B cell (primary cell): ENCODE data around the gene HDAC9. TPM values are rescaled to one million over a fixed set of nuclear protein-coding genes. Genes with fewer than 3 reads are reported as not detected.

Experiments
- ATAC-seq: fragments of 200-7000 bp; cut with Tn5 transposase; one replicate; pipeline ENCODE4 v1.10.0; 2021; ENCODE audit warnings: low read depth, mild to moderate bottlenecking, moderate number of reproducible peaks, moderate library complexity
- CTCF ChIA-PET: fragments of 350-600 bp; sonication (Branson Sonifier 250); formaldehyde crosslinking; loops from one replicate; lab custom pipeline; 2021; ENCODE audit warnings: antibody characterized with exemption, inconsistent platforms; lab: Charles Lee
- POLR2A ChIA-PET: fragments of 350-600 bp; sonication (Branson Sonifier 250); formaldehyde crosslinking; loops from one replicate; lab custom pipeline; 2021; ENCODE audit warnings: antibody characterized with exemption; lab: Charles Lee
- DNase-seq: peaks from one replicate; pipeline ENCODE4 v3.0.0; 2013
- H2AFZ ChIP-seq: 2 replicates; pipeline ENCODE4 v1.6.1; 2012; ENCODE audit warnings: mild to moderate bottlenecking, low read depth, low read length; ENCODE audit not compliant: insufficient read depth, poor library complexity, severe bottlenecking
- H3K27ac ChIP-seq, 2 donors: 1 replicate in 1 of 2; 2 replicates in 1 of 2; pipeline ENCODE4 v1.5.1; 2012 to 2013; ENCODE audit warnings: low read length in 2 of 2, mild to moderate bottlenecking in 2 of 2, moderate library complexity in 1 of 2
- H3K27me3 ChIP-seq, 4 experiments: fragments of 200-600 bp in 1 of 4; sonication (generic) in 1 of 4; replicated peaks in 1 of 4; 1 replicate in 2 of 4; 2 replicates in 2 of 4; pipeline versions ENCODE4 v1.6.1 to v1.7.0; 2013 to 2016; ENCODE audit warnings: low read length in 3 of 4, mild to moderate bottlenecking in 2 of 4, mixed read lengths in 1 of 4, moderate library complexity in 1 of 4; ENCODE audit not compliant: insufficient read depth in 4 of 4, control insufficient read depth in 3 of 4; ENCODE audit errors: control extremely low read depth in 1 of 4
- H3K36me3 ChIP-seq, 2 experiments: replicated peaks in 1 of 2; 1 replicate in 1 of 2; 2 replicates in 1 of 2; pipeline versions ENCODE4 v1.6.1 to v1.7.1; 2013; ENCODE audit warnings: low read length in 1 of 2; ENCODE audit not compliant: insufficient read depth in 2 of 2, control insufficient read depth in 1 of 2; ENCODE audit errors: control extremely low read depth in 1 of 2, extremely low read depth in 1 of 2
- H3K4me1 ChIP-seq, 2 donors: fragments of 200-600 bp in 1 of 2; sonication (generic) in 1 of 2; 1 replicate in 1 of 2; 2 replicates in 1 of 2; pipeline versions ENCODE4 v1.5.1 to v1.6.1; 2013 to 2017; ENCODE audit warnings: low read length in 2 of 2; ENCODE audit not compliant: control insufficient read depth in 2 of 2, insufficient read depth in 2 of 2
- H3K4me2 ChIP-seq: replicated peaks from 2 replicates; pipeline ENCODE3; 2012; ENCODE audit warnings: mild to moderate bottlenecking, low read depth, low read length; ENCODE audit not compliant: poor library complexity, severe bottlenecking
- H3K4me3 ChIP-seq, 5 experiments: fragments of 200-600 bp in 1 of 5; sonication (generic) in 1 of 5; 1 replicate in 3 of 5; 2 replicates in 2 of 5; pipeline versions ENCODE4 v1.5.1 to v1.7.0; 2011 to 2016; ENCODE audit warnings: low read length in 4 of 5, mild to moderate bottlenecking in 4 of 5, low read depth in 2 of 5, control low read depth in 1 of 5, moderate library complexity in 1 of 5; ENCODE audit not compliant: insufficient read depth in 1 of 5; ENCODE audit errors: control extremely low read depth in 1 of 5, extremely low read depth in 1 of 5
- H3K79me2 ChIP-seq: fragments of 200-600 bp; sonication (generic); one replicate; pipeline ENCODE4 v1.6.0; 2016; ENCODE audit warnings: low read length; ENCODE audit not compliant: control insufficient read depth, insufficient read depth
- H3K9ac ChIP-seq: fragments of 200-600 bp; sonication (generic); 2 replicates; pipeline ENCODE4 v1.6.1; 2017; ENCODE audit warnings: mild to moderate bottlenecking, low read length, moderate library complexity
- H3K9me3 ChIP-seq, 3 donors: one replicate each; pipeline versions ENCODE4 v1.6.1 to v1.7.1; 2013; ENCODE audit warnings: low read length in 2 of 3; ENCODE audit not compliant: control insufficient read depth in 2 of 3, insufficient read depth in 1 of 3; ENCODE audit errors: control extremely low read depth in 1 of 3
- H4K20me1 ChIP-seq: 2 replicates; pipeline ENCODE4 v1.6.0; 2012; ENCODE audit warnings: mild to moderate bottlenecking, low read length; ENCODE audit not compliant: insufficient read depth, control insufficient read depth, poor library complexity, severe bottlenecking
- H3K27ac Mint-ChIP-seq: one replicate; pipeline ENCODE4 v1.8.0; 2021; ENCODE audit warnings: mixed read lengths
- H3K27me3 Mint-ChIP-seq: one replicate; pipeline ENCODE4 v1.8.0; 2021; ENCODE audit warnings: mixed read lengths
- H3K4me1 Mint-ChIP-seq: one replicate; pipeline ENCODE4 v1.8.0; 2021; ENCODE audit warnings: mixed read lengths
- H3K4me3 Mint-ChIP-seq: one replicate; pipeline ENCODE4 v1.8.0; 2021; ENCODE audit warnings: mixed read lengths
- H3K9me3 Mint-ChIP-seq: one replicate; pipeline ENCODE4 v1.8.0; 2022; ENCODE audit warnings: mixed read lengths; ENCODE audit not compliant: insufficient read depth
- EZH2 ChIP-seq: IDR thresholded peaks from 2 replicates; pipeline ENCODE4 v1.6.1; 2012; ENCODE audit warnings: borderline replicate concordance, low read depth, mild to moderate bottlenecking, moderate library complexity, low read length; ENCODE audit not compliant: insufficient read depth, poor library complexity, severe bottlenecking
- WGBS: methylation state at CpG from one replicate; pipeline ENCODE4 v1.1.5; 2013; ENCODE audit warnings: missing lambda C conversion rate; ENCODE audit not compliant: insufficient coverage; 5-methylcytosine and 5-hydroxymethylcytosine counted together
- intact Hi-C: fragments of 100-400 bp; cut with micrococcal nuclease; formaldehyde crosslinking; loops from one replicate; pipeline ENCODE4 v1.10.0; 2022
- polyA plus RNA-seq: library from polyadenylated mRNA; depleted of rRNA; stranded (reverse); fragments of >200 nt; gene quantifications from 2 replicates; pipeline ENCODE4 v1.2.3, GENCODE V29; 2012
- total RNA-seq, 2 donors: library from RNA; stranded (reverse); fragments of 120-200 nt in 1 of 2; gene quantifications; 1 replicate in 1 of 2; 2 replicates in 1 of 2; pipeline versions ENCODE4 v1.2.3 to v1.2.4, GENCODE V29; 2013 to 2022
- TF ChIP-seq, protein P1 (sequence below): fragments of 200-600 bp; IDR thresholded peaks from one replicate; pipeline ENCODE4 v1.8.0; 2022; ENCODE audit warnings: antibody characterized with exemption, mild to moderate bottlenecking

HDAC9 gene
- total and polyA plus RNA-seq, 2 donors (not counting 1 experiment from before 2014, with no cell fraction given) = 49.1 to 64.8 TPM

DNA sequence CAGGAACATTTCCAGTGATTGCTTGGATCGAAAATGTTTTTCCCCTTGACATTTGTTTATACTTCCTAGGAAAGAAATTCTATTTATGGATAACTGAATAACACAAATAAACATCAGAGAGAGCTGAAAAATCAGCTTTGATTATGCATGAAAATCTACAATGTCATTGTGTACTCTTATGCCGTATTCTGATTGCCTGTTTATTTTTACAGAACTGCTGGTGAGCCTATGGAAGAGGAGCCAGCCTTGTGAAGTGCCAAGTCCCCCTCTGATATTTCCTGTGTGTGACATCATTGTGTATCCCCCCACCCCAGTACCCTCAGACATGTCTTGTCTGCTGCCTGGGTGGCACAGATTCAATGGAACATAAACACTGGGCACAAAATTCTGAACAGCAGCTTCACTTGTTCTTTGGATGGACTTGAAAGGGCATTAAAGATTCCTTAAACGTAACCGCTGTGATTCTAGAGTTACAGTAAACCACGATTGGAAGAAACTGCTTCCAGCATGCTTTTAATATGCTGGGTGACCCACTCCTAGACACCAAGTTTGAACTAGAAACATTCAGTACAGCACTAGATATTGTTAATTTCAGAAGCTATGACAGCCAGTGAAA, 500.4 kb downstream of the HDAC9 start:
- H3K27me3 ChIP-seq = no peaks in the 10 kb centered on the region
- TF ChIP-seq EZH2 = no peak
- TF ChIP-seq, protein P1, sequence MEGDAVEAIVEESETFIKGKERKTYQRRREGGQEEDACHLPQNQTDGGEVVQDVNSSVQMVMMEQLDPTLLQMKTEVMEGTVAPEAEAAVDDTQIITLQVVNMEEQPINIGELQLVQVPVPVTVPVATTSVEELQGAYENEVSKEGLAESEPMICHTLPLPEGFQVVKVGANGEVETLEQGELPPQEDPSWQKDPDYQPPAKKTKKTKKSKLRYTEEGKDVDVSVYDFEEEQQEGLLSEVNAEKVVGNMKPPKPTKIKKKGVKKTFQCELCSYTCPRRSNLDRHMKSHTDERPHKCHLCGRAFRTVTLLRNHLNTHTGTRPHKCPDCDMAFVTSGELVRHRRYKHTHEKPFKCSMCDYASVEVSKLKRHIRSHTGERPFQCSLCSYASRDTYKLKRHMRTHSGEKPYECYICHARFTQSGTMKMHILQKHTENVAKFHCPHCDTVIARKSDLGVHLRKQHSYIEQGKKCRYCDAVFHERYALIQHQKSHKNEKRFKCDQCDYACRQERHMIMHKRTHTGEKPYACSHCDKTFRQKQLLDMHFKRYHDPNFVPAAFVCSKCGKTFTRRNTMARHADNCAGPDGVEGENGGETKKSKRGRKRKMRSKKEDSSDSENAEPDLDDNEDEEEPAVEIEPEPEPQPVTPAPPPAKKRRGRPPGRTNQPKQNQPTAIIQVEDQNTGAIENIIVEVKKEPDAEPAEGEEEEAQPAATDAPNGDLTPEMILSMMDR = no peak
- DNase-seq = no peak
- 86% methylated on average over 4 of the region's 5 CpGs for WGBS
- intact Hi-C loops = no loop called here
- no peaks in the 10 kb centered on the region for H3K79me2 ChIP-seq
- POLR2A ChIA-PET = no interaction called here
- H3K9me3 Mint-ChIP-seq = no peaks in the 10 kb centered on the region
- no peak overlapping the region for H3K27ac ChIP-seq
- no peaks in the 10 kb centered on the region for H3K4me1 ChIP-seq
- no peaks in the 10 kb centered on the region for H3K9me3 ChIP-seq
- peaks cover 0 to 2% of the 10 kb centered on the region in 2 experiments for H3K36me3 ChIP-seq
- no peak overlapping the region for H3K4me3 Mint-ChIP-seq
- H3K27me3 Mint-ChIP-seq = no peaks in the 10 kb centered on the region
- no peak overlapping the region for H2AFZ ChIP-seq
- no peak overlapping the region for H3K4me2 ChIP-seq
- ATAC-seq = no peak
- H3K9ac ChIP-seq = no peak overlapping the region
- CTCF ChIA-PET = no interaction called here
- H3K4me1 Mint-ChIP-seq = no peaks in the 10 kb centered on the region
- no peak overlapping the region for H3K4me3 ChIP-seq
- H3K27ac Mint-ChIP-seq = no peak overlapping the region
- no peaks in the 10 kb centered on the region for H4K20me1 ChIP-seq

DNA sequence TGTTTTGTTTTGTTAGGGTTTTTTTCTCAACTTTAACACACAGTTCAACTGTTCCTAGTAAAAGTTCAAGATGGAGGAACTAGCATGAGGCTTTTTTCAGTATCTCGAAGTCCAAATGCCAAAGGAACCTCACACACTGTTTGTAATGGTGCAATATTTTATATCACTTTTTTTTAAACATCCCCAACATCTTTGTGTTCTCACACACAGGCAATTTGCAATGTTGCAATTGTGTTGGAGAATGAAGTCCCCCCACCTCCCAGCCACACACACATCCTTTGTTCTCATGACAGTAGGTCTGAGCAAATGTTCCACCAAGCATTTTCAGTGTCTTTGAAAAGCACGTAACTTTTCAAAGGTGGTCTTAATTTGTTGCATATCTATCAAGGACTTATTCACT, 501.0 kb downstream of the HDAC9 start:
- H3K9ac ChIP-seq = no peak overlapping the region
- intact Hi-C loops = no loop called here
- 88% methylated on average over 1 of the region's 2 CpGs for WGBS
- H3K27me3 ChIP-seq = no peaks in the 10 kb centered on the region
- ATAC-seq = no peak
- Mint-ChIP-seq H3K27me3 (no peaks in the 10 kb centered on the region), H3K4me1 (no peaks in the 10 kb centered on the region), H3K9me3 (no peaks in the 10 kb centered on the region), H3K27ac (no peak overlapping the region), H3K4me3 (no peak overlapping the region)
- no peak for DNase-seq
- H3K9me3 ChIP-seq = no peaks in the 10 kb centered on the region
- no peak overlapping the region for H3K27ac ChIP-seq
- no peaks in the 10 kb centered on the region for H3K79me2 ChIP-seq
- TF ChIP-seq, protein P1 = no peak
- no peak for TF ChIP-seq EZH2
- no peak overlapping the region for H3K4me3 ChIP-seq
- H4K20me1 ChIP-seq = no peaks in the 10 kb centered on the region
- no peaks in the 10 kb centered on the region for H3K4me1 ChIP-seq
- no peak overlapping the region for H2AFZ ChIP-seq
- ChIA-PET CTCF (no interaction called here), POLR2A (no interaction called here)
- no peak overlapping the region for H3K4me2 ChIP-seq
- H3K36me3 ChIP-seq = peaks cover 0 to 2% of the 10 kb centered on the region in 2 experiments
